Skeletal muscle satellite cell (primary cell): ENCODE measurements around the gene LACTBL1.
A peak's percentile ranks its signal among the peaks of the same experiment; 100 is the strongest.

Experiments
- H3K27me3 ChIP-seq: 2 replicates; pipeline ENCODE4 v1.7.0; 2013; ENCODE audit warnings: low read length; ENCODE audit not compliant: control insufficient read depth, insufficient read depth
- H3K36me3 ChIP-seq: 2 replicates; pipeline ENCODE4 v1.7.0; 2013; ENCODE audit warnings: mild to moderate bottlenecking, control low read depth, low read length; ENCODE audit not compliant: insufficient read depth
- H3K4me1 ChIP-seq: 2 replicates; pipeline ENCODE4 v1.7.0; 2013; ENCODE audit warnings: low read length; ENCODE audit not compliant: control insufficient read depth, insufficient read depth
- H3K4me2 ChIP-seq: 2 replicates; pipeline ENCODE4 v1.7.0; 2013; ENCODE audit warnings: mild to moderate bottlenecking, low read length
- H3K4me3 ChIP-seq: 2 replicates; pipeline ENCODE4 v1.7.0; 2013; ENCODE audit warnings: low read length
- H3K9ac ChIP-seq: 2 replicates; pipeline ENCODE4 v1.7.0; 2013; ENCODE audit warnings: mild to moderate bottlenecking, low read depth, low read length, moderate library complexity
- H3K9me3 ChIP-seq: replicated peaks from 2 replicates; pipeline ENCODE4 v1.7.0; 2013; ENCODE audit warnings: mild to moderate bottlenecking, control low read depth, low read length

Gene LACTBL1

DNA sequence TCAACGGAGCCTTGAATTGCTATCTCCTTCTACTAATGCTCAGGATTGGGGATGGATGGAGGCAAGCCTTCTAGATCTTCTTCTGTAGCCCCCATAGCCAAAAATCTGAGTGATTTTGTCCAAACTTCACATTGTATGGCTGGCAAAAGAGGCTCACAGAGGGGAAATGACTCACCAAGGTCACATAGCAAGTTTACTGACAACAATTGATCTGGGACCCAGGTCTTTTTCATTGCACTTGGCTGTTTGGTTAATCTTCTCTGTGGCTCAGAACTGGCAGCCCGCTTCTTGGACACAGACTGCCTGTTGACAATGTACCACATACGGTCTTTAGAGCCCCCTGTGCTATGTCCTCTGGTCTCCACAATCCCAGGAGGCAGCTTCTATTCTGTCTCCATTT lies 3.0 kb upstream of the LACTBL1 start:
- H3K4me2 ChIP-seq: peak overlapping the region; percentile 45
- H3K36me3 ChIP-seq: no peaks in the 10 kb centered on the region
- peaks cover 25% of the 10 kb centered on the region for H3K27me3 ChIP-seq
- H3K9ac ChIP-seq: peak overlapping the region; percentile 26
- H3K4me3 ChIP-seq: no peak overlapping the region
- H3K9me3 ChIP-seq: no peaks in the 10 kb centered on the region
- peaks cover 13% of the 10 kb centered on the region for H3K4me1 ChIP-seq

DNA sequence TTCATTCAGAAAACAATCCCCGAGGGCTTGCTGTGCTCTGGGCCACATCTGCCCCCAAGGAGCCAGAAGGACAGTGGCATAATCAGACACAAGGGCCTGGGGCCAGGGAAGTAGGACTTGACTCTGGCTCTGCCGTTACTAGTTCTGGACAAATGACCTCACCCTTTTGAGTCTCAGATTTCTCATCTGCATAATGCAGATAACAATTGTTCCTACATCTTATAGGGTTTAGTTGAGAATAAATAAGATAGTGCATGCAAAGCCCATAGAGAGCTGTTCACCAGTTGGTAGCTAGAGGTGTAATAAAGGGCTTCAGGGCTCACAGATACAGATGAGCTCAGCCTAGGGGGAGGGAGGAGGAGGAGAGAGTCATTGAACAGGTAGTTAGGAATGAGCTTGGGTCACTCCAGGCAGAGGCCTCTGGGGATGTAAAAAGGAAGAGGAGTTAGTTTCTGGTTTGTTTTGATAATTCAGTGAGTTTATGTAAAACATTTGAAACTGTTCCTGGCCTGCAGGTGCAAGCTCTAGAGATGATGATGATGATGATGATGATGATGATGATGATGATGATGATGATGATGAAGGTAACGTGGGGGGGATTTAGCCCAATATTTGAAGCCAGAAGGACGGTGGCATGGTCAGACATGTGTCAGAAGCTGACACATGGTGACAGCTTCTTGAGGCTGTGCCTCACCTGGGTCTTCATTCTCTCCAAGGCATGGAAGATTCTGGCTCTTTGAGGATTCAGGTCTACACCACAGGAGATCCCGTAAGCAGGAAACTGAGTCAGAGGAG lies 858 bp downstream of the LACTBL1 start:
- peaks cover 10% of the 10 kb centered on the region for H3K4me1 ChIP-seq
- no peak overlapping the region for H3K4me2 ChIP-seq
- no peak overlapping the region for H3K4me3 ChIP-seq
- no peaks in the 10 kb centered on the region for H3K9me3 ChIP-seq
- H3K9ac ChIP-seq: no peak overlapping the region
- H3K27me3 ChIP-seq: peaks cover 49% of the 10 kb centered on the region
- H3K36me3 ChIP-seq: no peaks in the 10 kb centered on the region

DNA sequence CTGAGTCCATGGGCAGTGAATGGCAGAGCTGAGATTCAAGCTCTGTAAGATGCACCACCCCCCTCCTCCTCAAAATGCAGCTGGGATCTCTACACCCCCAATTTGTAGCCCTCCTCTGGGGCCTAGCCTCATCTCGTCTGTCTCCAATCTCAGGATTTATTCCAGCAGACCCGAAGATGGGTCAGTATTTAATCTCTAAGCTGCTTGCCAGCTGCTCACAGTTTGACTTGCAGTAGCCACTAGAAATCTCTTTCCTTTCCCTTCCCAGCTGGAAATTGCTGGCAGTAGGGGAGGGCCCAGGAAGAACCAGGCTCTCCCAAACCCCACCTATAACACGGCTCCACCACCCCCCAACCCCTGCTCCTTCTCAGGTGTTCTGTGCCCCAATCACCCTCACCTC lies 1.5 kb downstream of the LACTBL1 start:
- Histone ChIP-seq H3K27me3 (peaks cover 53% of the 10 kb centered on the region), H3K9ac (no peak overlapping the region), H3K36me3 (no peaks in the 10 kb centered on the region), H3K9me3 (peaks cover 6% of the 10 kb centered on the region), H3K4me2 (no peak overlapping the region), H3K4me1 (peaks cover 8% of the 10 kb centered on the region), H3K4me3 (no peak overlapping the region)

DNA sequence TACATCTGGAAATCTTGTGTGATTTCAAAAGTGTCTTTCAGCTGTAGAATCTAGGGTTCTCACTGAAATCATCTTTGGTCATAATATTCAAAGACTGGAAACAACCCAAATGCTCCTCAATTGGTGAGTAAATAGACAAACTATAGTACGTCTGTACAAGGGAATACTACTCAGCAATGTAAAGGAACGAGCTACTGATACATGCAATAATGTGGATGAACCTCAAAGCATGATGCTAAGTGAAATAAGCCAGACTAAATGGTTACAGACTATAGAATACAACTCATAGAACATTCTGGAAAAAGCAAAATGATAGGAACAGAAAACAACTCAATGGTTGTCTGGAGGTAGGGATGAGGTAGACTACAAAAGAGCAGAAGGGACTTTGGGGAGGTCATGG lies 2.6 kb downstream of the LACTBL1 start:
- Histone ChIP-seq H3K36me3 (no peaks in the 10 kb centered on the region), H3K9me3 (peaks cover 8% of the 10 kb centered on the region), H3K9ac (no peak overlapping the region), H3K4me2 (no peak overlapping the region), H3K4me1 (no peaks in the 10 kb centered on the region), H3K27me3 (peaks cover 58% of the 10 kb centered on the region), H3K4me3 (no peak overlapping the region)

DNA sequence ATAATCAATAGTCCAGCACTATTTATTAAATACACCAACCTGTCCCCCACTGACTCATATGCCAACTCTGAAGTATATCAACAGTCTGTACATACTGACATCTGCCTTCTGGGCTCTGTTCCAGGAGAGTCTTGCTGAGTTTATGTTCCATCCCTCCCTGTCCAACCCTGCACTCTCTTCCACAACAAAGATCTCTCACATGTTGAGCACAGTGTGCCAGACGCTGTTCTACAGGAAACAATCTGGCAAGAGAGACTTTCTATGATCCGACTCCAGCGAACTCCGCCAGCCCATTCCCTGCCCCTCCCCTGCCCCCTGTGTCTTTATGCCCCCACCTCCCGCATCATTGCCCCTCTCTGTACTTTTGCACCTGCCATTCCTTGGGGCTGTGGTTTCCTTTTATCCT lies 3.4 kb downstream of the LACTBL1 start:
- Histone ChIP-seq H3K36me3 (no peaks in the 10 kb centered on the region), H3K4me3 (no peak overlapping the region), H3K4me2 (no peak overlapping the region), H3K9ac (no peak overlapping the region), H3K9me3 (peaks cover 8% of the 10 kb centered on the region), H3K4me1 (no peaks in the 10 kb centered on the region), H3K27me3 (peaks cover 59% of the 10 kb centered on the region)

DNA sequence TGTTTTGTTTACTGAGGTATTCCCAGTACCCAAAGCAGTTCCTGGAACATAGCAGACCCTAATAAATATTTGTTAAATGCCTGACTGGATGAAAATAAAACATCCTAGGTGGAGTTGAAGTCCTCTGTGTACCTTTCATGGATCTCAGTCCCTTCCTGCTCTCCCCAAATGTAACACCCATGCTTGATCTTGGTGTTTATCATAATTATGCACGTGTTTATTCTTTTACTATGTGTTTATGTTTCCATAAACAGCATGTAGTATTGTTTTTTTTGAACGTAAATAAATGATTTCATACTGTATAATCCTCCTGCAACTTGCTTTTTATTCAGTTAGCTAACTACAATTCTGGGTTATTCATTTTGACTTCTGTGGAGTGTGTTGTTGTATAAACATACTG lies 4.8 kb downstream of the LACTBL1 start:
- Histone ChIP-seq H3K4me2 (no peak overlapping the region), H3K4me1 (no peaks in the 10 kb centered on the region), H3K27me3 (peaks cover 56% of the 10 kb centered on the region), H3K36me3 (no peaks in the 10 kb centered on the region), H3K4me3 (no peak overlapping the region), H3K9me3 (peaks cover 8% of the 10 kb centered on the region), H3K9ac (no peak overlapping the region)

DNA sequence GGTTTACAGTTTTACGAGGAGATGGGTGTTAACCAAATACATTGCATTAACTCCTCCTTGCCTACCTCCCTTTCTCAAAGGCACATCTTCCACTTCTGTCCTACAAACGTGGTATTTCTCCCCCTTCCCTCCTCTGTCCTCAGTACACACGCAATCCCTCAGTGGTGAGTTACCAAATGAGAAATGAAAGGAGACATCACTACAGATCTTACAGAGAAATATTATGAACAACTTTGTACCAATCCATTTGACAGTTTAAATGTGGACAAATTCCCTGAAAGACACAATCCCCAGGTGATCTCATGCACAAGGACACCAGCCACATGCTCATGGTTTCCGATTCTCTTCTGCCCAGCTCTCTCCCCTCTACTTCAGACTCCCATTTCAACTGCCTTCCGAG lies 6.4 kb downstream of the LACTBL1 start:
- Histone ChIP-seq H3K36me3 (no peaks in the 10 kb centered on the region), H3K4me1 (no peaks in the 10 kb centered on the region), H3K27me3 (peaks cover 52% of the 10 kb centered on the region), H3K4me3 (no peak overlapping the region), H3K9ac (no peak overlapping the region), H3K4me2 (no peak overlapping the region), H3K9me3 (peaks cover 8% of the 10 kb centered on the region)

DNA sequence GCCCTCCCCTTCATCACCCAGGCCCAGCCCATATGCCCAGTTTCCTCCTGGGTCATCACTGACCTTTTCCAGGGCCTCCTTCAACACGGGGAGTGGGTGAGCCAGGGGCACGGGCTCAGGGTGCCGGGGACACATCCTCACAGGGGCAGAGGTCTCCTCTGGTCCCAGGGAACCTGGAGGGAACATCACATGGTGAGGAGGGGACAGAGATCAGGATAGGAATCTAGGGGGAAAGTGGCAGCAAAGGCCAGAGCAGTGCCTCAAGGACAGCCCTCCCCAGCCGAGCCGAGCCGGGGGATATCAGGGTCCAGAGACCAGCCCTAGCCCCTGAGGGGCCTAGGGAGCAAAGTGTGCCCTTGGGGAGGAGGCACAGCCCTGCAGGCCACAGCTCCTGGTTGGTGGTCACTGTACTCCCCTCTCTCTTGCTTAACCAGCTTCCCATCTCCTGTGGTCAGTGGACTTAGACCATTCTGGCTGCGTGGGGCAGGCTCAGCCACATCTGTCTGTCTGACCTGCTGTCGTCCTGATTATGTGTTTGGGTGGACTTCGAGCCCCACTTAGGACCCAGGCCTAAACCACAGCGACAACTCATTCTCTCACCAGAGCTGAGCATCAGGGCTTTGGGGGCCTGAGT lies 9.5 kb downstream of the LACTBL1 start:
- H3K36me3 ChIP-seq: no peaks in the 10 kb centered on the region
- H3K9me3 ChIP-seq: peaks cover 8% of the 10 kb centered on the region
- H3K4me1 ChIP-seq: no peaks in the 10 kb centered on the region
- peaks cover 40% of the 10 kb centered on the region for H3K27me3 ChIP-seq
- H3K4me3 ChIP-seq: no peak overlapping the region
- H3K4me2 ChIP-seq: no peak overlapping the region
- H3K9ac ChIP-seq: no peak overlapping the region

DNA sequence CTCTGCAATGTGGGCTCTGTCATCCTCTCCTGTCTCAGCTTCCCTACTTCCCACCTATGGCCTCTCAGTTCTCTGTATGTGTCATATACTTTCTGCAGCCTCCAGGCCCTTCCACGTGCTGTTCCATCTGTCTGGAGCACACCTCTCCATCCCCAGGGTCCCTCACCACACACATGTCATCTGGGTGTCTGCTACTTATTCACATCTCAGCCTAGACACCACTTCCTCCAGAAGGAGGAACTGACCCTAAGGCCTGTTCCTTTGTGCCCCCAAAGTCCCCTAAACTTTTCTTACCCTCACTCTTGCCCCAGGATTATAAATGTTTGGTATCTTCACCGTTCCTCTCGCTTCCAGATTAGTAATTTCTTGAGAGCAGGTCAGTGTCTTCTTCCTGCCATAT lies 10.1 kb downstream of the LACTBL1 start:
- Histone ChIP-seq H3K27me3 (peaks cover 36% of the 10 kb centered on the region), H3K9me3 (peaks cover 8% of the 10 kb centered on the region), H3K9ac (no peak overlapping the region), H3K4me3 (no peak overlapping the region), H3K4me2 (no peak overlapping the region), H3K4me1 (no peaks in the 10 kb centered on the region), H3K36me3 (no peaks in the 10 kb centered on the region)

DNA sequence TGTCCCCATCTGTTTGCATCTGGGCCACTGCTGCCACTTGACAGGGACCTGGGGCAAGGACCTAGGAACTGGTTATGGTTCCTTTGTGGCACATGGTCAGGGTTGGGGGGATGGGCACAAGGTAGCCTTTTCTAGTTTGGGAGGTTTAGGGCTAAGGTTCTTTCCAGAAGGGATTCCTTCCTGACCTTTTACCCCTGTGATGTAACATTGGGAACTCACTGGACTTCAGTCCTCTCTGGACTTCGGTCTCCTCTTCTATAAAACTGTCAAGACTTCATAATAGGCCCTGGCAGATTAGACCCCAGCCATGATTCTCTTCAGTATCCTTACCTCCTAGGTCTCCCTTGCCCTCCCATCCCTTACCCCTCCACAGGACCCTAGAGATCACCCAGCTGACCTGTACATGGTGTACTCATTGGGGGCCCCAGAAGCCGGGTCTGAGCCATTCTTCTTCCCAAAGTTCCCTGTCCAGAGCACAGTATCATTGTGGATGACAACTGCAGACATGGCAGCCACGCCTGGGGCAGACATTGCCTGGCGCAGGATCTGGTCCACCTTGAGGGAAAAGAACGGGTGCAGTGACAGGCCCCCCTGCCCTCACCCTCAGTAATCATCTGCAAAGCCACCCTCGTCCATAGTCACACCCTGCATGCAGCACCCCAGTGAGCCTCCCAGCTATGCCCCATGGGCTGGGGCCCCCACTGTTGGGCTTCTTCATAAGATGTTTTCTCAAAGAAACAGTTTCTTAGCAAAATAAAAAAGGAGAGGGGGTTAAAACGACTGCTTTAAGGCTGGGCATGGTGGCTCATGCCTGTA lies 12.9 kb downstream of the LACTBL1 start:
- Histone ChIP-seq H3K4me2 (no peak overlapping the region), H3K4me1 (no peaks in the 10 kb centered on the region), H3K9ac (no peak overlapping the region), H3K9me3 (no peaks in the 10 kb centered on the region), H3K4me3 (no peak overlapping the region), H3K36me3 (no peaks in the 10 kb centered on the region), H3K27me3 (peaks cover 45% of the 10 kb centered on the region)

DNA sequence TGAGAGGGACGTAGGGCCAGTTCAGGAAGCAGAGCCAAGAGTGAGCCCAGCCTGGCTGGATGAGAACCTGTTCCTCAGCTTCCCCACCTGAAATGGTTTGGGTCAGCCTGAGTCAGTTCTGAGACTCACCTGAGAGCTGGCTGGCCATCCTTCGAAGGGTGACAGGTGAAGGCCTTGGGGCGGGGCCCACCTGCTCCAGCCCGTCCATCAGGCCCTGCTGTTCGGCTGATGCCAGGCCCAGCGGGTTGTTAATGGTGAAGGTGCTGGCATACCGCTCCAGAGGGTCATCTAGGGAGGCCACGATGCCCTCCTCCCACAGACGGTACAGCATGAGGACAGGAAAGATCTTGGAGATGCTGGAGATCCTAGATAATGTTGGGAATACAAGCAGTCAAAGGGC lies 14.1 kb downstream of the LACTBL1 start:
- Histone ChIP-seq H3K4me1 (no peaks in the 10 kb centered on the region), H3K9ac (no peak overlapping the region), H3K27me3 (peaks cover 57% of the 10 kb centered on the region), H3K4me2 (no peak overlapping the region), H3K4me3 (no peak overlapping the region), H3K9me3 (no peaks in the 10 kb centered on the region), H3K36me3 (no peaks in the 10 kb centered on the region)
